Measurements from ENCODE around the gene FOXP1.

DNA sequence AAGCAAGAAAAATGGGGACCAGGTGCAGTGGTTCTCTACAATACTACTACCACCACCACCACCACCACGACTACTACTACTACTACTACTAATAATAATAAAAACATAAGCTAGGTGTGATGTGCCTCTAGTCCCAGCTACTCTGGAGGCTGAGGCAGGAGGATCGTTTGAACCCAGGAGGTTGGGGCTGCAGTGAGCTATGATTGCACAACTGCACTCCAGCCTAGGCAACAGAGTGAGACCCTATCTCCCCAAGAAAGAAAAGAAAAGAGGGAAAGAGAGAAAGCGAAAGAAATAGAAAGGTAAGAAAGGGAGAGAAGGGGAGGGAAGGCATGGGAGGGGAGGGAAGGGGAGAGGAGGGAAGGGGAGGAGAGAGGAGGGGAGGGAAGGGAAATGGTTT is 350.6 kb downstream of the FOXP1 start:
- TF ChIP-seq, protein P1, sequence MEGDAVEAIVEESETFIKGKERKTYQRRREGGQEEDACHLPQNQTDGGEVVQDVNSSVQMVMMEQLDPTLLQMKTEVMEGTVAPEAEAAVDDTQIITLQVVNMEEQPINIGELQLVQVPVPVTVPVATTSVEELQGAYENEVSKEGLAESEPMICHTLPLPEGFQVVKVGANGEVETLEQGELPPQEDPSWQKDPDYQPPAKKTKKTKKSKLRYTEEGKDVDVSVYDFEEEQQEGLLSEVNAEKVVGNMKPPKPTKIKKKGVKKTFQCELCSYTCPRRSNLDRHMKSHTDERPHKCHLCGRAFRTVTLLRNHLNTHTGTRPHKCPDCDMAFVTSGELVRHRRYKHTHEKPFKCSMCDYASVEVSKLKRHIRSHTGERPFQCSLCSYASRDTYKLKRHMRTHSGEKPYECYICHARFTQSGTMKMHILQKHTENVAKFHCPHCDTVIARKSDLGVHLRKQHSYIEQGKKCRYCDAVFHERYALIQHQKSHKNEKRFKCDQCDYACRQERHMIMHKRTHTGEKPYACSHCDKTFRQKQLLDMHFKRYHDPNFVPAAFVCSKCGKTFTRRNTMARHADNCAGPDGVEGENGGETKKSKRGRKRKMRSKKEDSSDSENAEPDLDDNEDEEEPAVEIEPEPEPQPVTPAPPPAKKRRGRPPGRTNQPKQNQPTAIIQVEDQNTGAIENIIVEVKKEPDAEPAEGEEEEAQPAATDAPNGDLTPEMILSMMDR (IDR thresholded peaks at IDR 0.05) = no peak
- no peak for TF ChIP-seq POLR2A (IDR thresholded peaks at IDR 0.05)
